Measurements from ENCODE around the gene CHRNA7. TPM values are rescaled to one million over a fixed set of nuclear protein-coding genes. Genes with fewer than 3 reads are reported as not detected.

Gene CHRNA7
- total RNA-seq, 1 donor from 2014 or later, result 2.6 TPM

- H3K27me3 ChIP-seq, result no peaks in the 10 kb centered on the region
- H3K4me3 ChIP-seq, result no peak overlapping the region
- H3K27ac ChIP-seq, result no peak overlapping the region
- no peaks in the 10 kb centered on the region for H3K9me3 ChIP-seq
- TF ChIP-seq, protein P1, sequence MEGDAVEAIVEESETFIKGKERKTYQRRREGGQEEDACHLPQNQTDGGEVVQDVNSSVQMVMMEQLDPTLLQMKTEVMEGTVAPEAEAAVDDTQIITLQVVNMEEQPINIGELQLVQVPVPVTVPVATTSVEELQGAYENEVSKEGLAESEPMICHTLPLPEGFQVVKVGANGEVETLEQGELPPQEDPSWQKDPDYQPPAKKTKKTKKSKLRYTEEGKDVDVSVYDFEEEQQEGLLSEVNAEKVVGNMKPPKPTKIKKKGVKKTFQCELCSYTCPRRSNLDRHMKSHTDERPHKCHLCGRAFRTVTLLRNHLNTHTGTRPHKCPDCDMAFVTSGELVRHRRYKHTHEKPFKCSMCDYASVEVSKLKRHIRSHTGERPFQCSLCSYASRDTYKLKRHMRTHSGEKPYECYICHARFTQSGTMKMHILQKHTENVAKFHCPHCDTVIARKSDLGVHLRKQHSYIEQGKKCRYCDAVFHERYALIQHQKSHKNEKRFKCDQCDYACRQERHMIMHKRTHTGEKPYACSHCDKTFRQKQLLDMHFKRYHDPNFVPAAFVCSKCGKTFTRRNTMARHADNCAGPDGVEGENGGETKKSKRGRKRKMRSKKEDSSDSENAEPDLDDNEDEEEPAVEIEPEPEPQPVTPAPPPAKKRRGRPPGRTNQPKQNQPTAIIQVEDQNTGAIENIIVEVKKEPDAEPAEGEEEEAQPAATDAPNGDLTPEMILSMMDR (IDR thresholded peaks at IDR 0.05), result no peak
- H3K36me3 ChIP-seq, result no peaks in the 10 kb centered on the region
- DNase-seq (ENCODE audit: low spot score in 2 of 2), result no peak
- no peaks in the 10 kb centered on the region for H3K4me1 ChIP-seq
- intact Hi-C loops (cut with DNase I), result no loop called here
Observed at GRCh38 chr15:32041294-32041693, 11.0 kb downstream of the CHRNA7 start.

DNA sequence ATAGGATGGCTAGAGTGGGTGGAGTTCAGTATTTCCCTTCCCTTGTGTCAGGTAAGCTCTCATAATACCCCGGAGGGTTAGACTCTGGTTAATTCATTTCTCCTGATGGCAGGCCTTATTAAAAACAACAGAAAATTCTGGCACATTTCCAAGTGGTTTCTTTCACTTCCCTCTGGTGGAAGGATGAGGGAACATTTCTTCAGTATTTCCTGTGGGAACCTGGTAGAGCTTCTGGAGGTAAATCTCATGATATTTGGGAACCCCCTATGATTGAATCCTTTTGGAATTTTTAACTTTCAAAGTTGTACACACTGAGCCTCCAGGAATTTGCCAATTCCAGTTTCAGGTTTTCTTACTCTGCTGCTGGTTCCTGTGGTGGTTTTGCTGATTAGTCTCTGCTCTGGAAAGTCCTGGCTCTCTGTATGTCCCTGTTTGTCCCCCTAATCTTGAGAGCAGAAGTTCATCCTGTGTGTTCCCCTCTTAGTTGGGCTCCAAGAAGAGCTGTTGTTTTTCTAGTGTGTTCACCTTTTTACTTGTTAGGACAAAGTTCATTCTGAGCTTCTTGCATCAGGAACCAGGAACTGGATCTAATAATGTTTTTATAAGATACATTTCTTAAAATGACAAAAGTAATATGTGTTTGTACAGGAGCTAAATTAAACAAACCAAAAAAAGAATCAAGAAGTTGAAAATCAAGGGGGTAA is 12.1 kb downstream of the CHRNA7 start:
- intact Hi-C loops (cut with DNase I), result no loop called here
- TF ChIP-seq, protein P1 (IDR thresholded peaks at IDR 0.05), result no peak
- H3K4me1 ChIP-seq, result no peaks in the 10 kb centered on the region
- H3K27ac ChIP-seq, result no peak overlapping the region
- no peaks in the 10 kb centered on the region for H3K36me3 ChIP-seq
- no peak for DNase-seq (ENCODE audit: low spot score in 2 of 2)
- no peak overlapping the region for H3K4me3 ChIP-seq
- no peaks in the 10 kb centered on the region for H3K27me3 ChIP-seq
- no peaks in the 10 kb centered on the region for H3K9me3 ChIP-seq

DNA sequence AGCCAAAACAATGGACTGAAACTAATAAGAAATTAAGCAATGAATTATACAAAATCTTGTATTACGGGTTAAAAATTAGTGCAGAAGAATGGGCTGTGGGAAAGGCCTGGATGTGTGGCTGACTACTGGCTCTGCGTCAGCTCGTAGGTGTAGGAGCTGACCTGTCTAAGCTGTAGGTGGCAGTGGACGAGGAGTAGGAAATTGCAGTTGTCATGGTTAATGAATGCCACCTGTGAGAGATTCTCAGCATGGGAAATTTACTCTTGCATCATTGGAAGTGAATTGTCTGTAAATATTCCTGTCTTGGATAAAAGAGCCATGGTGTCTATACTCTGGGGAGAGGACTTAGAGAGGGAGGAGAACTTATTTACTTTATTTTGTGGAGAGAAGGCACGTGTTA is 23.4 kb downstream of the CHRNA7 start:
- DNase-seq (ENCODE audit: low spot score in 2 of 2), result no peak
- no peak overlapping the region for H3K27ac ChIP-seq
- TF ChIP-seq, protein P1 (IDR thresholded peaks at IDR 0.05), result no peak
- no peaks in the 10 kb centered on the region for H3K27me3 ChIP-seq
- H3K36me3 ChIP-seq, result no peaks in the 10 kb centered on the region
- no peaks in the 10 kb centered on the region for H3K9me3 ChIP-seq
- intact Hi-C loops (cut with DNase I), result no loop called here
- no peaks in the 10 kb centered on the region for H3K4me1 ChIP-seq
- no peak overlapping the region for H3K4me3 ChIP-seq

DNA sequence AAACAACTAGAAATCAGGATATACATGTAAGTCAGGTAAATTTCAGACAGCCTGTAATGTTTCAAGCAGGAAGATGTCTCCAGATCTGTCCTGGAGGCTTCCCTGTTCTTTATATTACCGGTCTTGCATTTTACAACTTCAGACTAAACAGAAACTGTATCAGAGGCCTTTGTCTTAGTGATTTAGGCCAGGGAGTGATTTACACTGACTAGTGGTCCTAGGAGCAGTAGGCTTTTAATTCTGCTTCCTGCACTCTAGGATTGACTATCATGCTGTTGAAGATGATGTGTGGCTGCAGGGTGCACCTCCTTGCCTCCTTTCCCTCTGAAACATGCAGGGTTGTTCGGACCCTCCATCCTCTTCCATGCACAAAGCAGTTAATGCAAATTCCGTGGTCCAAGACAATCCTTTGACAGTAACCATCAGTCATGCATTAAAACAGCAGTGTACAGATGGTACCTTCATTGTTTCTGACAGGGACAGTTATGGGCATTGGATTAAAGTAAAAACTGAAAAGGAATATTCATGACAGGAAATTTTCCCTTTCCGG is 27.6 kb downstream of the CHRNA7 start:
- H3K27me3 ChIP-seq, result no peaks in the 10 kb centered on the region
- DNase-seq (ENCODE audit: low spot score in 2 of 2), result no peak
- no peaks in the 10 kb centered on the region for H3K9me3 ChIP-seq
- no peak overlapping the region for H3K27ac ChIP-seq
- no peak overlapping the region for H3K4me3 ChIP-seq
- TF ChIP-seq, protein P1 (IDR thresholded peaks at IDR 0.05), result no peak
- no peaks in the 10 kb centered on the region for H3K4me1 ChIP-seq
- intact Hi-C loops (cut with DNase I), result no loop called here
- no peaks in the 10 kb centered on the region for H3K36me3 ChIP-seq

DNA sequence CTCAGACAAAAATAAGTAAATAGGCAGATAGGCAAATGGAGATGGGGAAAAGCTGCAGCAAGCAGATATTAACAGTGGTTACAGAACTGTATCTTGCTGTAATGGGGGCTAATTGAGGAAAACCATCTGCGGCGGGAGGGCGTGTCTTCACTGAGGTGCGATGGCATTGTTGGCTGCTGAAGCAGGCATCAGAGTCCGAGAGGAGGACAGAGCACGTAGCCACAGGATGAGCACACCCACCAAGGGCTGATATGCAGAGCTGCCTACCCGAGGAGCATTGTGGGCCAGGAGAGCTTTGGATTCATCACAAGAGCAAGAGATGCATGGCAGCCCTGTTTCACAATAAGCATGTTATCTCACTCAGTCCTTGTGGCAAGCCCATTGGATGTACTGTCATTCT is 30.4 kb downstream of the CHRNA7 start:
- H3K4me1 ChIP-seq, result no peaks in the 10 kb centered on the region
- no peak for DNase-seq (ENCODE audit: low spot score in 2 of 2)
- H3K27me3 ChIP-seq, result no peaks in the 10 kb centered on the region
- no peak overlapping the region for H3K4me3 ChIP-seq
- no peaks in the 10 kb centered on the region for H3K36me3 ChIP-seq
- intact Hi-C loops (cut with DNase I), result no loop called here
- no peaks in the 10 kb centered on the region for H3K9me3 ChIP-seq
- H3K27ac ChIP-seq, result no peak overlapping the region
- TF ChIP-seq, protein P1 (IDR thresholded peaks at IDR 0.05), result no peak

Data from ascending aorta (tissue), 2 donors.